Measurements from ENCODE around the gene HES2.
A peak's percentile ranks its signal among the peaks of the same experiment; 100 is the strongest.
"Not testable (repeated sequence)": the region's sequence is repeated elsewhere in the genome, so short reads cannot be mapped to it uniquely, and the experiment has no call there.

Gene HES2

DNA sequence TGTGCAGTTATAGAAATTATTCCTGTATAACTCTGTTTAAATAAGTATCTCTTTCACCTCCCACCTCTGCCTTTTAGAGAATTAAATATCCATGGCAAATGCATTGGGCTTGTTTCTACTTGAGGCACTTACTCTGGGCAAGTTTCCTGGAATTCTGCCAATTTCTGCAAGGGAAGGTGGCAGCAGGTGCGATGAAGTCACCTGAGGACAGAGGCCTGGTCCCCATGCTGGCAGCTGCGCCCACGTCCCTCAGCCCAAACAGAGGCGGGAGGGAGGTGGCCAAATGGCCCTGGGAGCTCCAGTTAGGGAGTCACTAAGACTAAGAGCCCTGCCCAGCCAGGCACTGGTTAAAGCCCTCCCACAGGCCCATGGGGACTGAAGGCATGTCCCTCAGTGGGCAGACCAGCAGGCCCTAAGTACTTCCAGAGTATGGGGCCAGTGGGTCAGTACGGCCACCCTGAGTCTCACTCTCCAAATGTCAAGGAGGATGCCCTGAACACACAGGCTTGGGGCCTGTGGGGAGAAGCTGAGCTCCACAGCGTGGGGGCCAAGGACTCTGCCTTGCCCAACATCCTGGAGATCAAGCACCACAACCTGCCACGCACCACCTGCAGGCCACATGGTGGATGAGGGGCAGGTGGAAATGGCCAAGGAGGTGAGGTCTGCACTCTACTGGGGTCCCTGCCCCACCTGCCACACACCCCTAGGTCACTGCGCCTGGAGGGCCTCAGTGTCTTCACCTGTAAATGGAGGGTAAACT, 45.6 kb downstream of the HES2 start:
- Mint-ChIP-seq H3K36me3 (no peaks in the 10 kb centered on the region), H3K4me1 (ENCODE audit: low read depth) (peaks cover 2% of the 10 kb centered on the region), H3K9me3 (ENCODE audit: low read depth) (no peaks in the 10 kb centered on the region), H3K4me3 (no peak overlapping the region), H3K27ac (no peak overlapping the region), H3K27me3 (no peaks in the 10 kb centered on the region)

DNA sequence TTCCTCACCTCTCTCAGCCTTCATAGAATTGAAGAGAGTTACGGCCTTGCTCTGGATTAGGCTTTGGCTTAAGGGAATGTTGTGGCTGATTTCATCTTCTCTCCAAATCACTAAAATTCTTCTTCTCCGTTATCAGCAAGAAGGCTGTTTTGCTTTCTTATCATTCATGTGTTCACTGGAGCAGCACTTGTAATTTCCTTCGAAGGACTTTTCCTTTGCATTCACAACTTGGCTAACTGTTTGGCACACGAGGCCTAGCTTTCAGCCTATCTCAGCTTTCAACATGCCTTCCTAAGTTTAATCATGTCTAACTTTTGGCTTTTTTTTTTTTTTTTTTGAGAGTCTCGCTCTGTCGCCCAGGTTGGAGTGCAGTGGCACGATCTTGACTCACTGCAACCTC, 47.5 kb downstream of the HES2 start:
- not testable (repeated sequence) for H3K4me3 Mint-ChIP-seq; H3K36me3 Mint-ChIP-seq; H3K27ac Mint-ChIP-seq; H3K9me3 Mint-ChIP-seq (ENCODE audit: low read depth); H3K27me3 Mint-ChIP-seq; H3K4me1 Mint-ChIP-seq (ENCODE audit: low read depth)

DNA sequence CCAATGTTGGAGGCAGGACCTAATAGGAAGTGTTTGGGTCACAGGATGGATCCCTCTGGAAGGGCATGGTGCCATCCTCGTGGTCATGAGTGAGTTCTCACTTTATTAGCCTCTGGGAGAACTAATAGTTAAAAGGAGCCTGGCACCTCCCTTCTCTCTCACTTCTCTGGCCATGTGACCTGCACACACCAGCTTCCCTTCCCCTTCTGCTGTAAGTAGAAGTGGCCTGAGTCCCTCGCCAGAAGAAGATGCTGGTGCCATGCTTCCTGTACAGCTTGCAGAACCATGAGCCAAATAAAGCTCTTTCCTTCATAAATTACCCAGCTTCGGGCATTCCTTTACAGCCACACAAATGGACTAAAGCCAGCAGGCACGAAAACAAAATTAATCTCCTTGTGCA, 49.7 kb downstream of the HES2 start:
- no peaks in the 10 kb centered on the region for H3K36me3 Mint-ChIP-seq
- no peaks in the 10 kb centered on the region for H3K27me3 Mint-ChIP-seq
- no peak overlapping the region for H3K27ac Mint-ChIP-seq
- H3K4me1 Mint-ChIP-seq (ENCODE audit: low read depth) = peaks cover 9% of the 10 kb centered on the region
- no peak overlapping the region for H3K4me3 Mint-ChIP-seq
- H3K9me3 Mint-ChIP-seq (ENCODE audit: low read depth) = no peaks in the 10 kb centered on the region

DNA sequence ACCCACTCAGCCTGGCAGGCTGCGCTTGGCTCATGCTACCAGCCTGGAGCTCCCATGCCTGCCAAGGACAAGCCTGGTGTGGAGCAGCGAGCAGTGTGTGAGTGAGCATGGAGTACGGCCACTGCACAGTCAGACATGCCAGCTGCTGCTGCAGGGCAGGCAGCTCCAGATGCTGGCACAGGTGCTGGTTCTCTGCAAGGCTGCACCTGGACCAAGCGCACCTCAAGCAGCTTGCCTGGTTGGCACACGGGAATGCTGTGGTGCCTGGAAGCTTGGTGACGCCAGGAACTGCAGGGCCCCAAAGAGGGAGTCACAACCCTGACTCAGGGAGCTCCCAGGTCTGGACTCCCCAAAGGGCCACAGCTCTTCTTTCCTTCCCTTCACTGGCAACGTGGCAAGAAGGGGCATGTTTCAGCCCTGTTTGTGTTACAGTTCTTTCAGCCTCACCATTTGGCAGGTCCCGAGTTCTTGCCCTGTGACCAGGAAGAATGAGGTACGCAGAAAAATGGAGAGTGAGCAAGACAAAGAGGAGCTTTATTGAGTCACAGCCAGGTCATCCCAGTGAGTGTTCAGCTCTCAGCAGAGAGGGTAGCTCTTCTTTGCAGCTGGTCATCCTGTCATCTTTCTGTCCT, 52.2 kb downstream of the HES2 start:
- H3K27ac Mint-ChIP-seq = no peak overlapping the region
- H3K36me3 Mint-ChIP-seq = no peaks in the 10 kb centered on the region
- H3K9me3 Mint-ChIP-seq (ENCODE audit: low read depth) = no peaks in the 10 kb centered on the region
- H3K4me3 Mint-ChIP-seq = no peak overlapping the region
- no peaks in the 10 kb centered on the region for H3K27me3 Mint-ChIP-seq
- peaks cover 21% of the 10 kb centered on the region for H3K4me1 Mint-ChIP-seq (ENCODE audit: low read depth)

DNA sequence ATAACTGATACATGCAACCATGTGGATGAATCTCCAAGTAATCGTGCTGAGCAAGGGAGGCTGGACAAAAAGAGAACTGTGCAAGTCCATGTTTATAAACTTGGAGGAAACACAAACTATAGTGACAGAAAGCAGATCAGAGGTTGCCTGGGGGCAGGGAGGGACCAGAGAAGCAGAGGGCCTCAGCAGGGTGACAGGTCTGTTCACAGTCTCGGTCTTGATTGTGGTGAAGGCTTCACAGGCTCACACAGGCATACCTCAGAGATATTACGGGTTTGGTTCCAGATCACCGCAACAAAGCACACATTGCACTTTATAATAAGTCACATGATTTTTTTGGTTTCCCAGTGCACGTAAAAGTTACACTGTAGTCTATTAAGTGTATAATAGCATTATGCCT, 54.7 kb downstream of the HES2 start:
- Mint-ChIP-seq H3K4me1 (ENCODE audit: low read depth) (peaks cover 30% of the 10 kb centered on the region), H3K27ac (peak overlapping the region; percentile 79), H3K9me3 (ENCODE audit: low read depth) (no peaks in the 10 kb centered on the region), H3K27me3 (no peaks in the 10 kb centered on the region), H3K36me3 (no peaks in the 10 kb centered on the region), H3K4me3 (peak overlapping the region; percentile 2)

DNA sequence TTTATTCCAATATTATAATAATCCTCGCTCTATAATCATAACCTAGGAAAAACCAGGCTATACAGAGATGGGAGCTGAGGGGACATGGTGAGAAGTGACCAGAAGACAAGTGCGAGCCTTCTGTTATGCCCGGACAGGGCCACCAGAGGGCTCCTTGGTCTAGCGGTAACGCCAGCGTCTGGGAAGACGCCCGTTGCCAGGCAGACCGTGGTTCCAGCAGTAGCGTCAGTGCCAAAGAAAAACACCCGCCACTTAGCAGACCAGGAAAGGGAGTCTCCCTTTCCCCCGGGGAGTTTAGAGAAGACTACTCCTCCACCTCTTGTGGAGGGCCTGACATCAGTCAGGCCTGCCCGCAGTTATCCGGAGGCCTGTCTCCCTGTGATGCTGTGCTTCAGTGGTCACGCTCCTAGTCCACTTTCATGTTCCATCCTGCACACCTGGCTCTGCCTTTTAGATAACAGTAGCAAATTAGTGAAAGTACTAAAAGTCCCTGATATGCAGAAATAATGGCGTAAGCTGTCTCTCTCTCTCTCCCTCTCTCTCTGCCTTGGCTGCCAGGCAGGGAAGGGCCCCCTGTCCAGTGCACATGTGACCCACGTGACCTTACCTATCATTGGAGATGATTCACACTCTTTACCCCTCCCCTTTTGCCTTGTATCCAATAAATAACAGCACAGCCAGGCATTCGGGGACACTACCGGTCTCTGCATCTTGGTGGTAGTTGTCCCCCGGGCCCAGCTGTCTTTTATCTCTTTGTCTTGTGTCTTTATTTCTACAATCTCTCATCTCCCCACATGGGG, 56.4 kb downstream of the HES2 start:
- H3K9me3 Mint-ChIP-seq (ENCODE audit: low read depth); H3K4me3 Mint-ChIP-seq; H3K27me3 Mint-ChIP-seq; H3K36me3 Mint-ChIP-seq: not testable (repeated sequence)
- H3K27ac Mint-ChIP-seq = peak overlapping the region; percentile 64
- peaks cover 46% of the 10 kb centered on the region for H3K4me1 Mint-ChIP-seq (ENCODE audit: low read depth)

Data from activated naive CD8-positive, alpha-beta T cell (primary cell).